GM19463 (cell line): ENCODE data around the gene ALDH7A1.
A peak's percentile ranks its signal among the peaks of the same experiment; 100 is the strongest.

Source experiments
- ATAC-seq: cut with Tn5 transposase; IDR thresholded peaks from one replicate; pipeline ENCODE4 v1.9.1; 2021; ENCODE audit warnings: mild to moderate bottlenecking, moderate library complexity; ENCODE audit not compliant: unreplicated experiment

Gene ALDH7A1

DNA sequence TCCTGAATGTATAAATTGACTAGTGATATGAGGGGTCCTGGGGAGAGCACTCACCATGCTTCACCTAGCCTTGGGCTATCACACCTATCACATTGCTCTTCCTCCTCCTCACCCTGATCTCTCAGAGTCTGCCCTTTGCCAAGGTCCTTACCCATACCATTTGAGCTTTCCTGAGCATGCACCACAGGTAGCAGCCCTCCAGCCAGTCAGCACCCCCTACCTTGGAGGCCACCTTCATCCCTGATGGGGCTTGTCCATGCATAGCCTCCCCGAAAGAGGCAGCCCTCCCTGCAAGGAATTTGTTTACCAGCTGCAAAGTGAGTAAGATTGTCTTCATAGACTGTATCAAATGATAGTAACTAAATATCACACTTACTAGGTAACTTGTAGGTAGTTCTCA, 83.1 kb downstream of the ALDH7A1 start:
- ATAC-seq = no peak

- no peak for ATAC-seq
Observed at GRCh38 chr5:126509339-126509738, 85.7 kb downstream of the ALDH7A1 start.

GRCh38 chr5:126508962-126509279, 86.1 kb downstream of the ALDH7A1 start:
- ATAC-seq = peak; percentile 51

DNA sequence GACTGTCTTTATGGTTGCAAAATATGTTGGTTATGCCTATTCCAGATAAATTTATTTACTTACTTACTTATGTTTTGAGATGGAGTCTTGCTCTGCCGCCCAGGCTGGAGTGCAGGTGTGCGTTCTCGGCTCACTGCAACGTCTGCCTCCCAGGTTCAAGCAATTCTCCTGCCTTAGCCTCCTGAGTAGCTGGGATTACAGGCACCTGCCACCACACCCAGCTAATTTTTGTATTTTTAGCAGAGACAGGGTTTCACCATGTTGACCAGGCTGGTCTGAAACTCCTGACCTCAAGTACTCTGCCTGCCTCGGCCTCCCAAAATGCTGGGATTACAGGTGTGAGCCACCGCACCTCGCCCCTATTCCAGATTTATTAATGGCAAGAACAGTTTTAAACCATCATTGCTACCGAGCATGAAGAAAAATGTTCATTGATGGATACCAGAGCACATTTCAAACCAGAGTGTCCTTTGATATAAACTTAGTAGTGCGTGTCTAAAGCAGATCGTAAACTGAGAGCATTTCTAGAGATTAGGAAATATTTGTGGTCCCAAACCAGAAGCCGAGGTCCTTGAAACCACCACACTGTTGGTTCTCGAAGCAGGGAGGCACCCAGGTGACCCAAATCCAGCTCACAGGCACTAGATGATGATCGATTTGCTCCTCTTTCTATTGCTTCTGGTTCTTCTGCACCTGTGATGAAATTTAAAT, 86.6 kb downstream of the ALDH7A1 start:
- ATAC-seq = no peak

- ATAC-seq = no peak
Observed at GRCh38 chr5:126506079-126506478, 88.9 kb downstream of the ALDH7A1 start.

DNA sequence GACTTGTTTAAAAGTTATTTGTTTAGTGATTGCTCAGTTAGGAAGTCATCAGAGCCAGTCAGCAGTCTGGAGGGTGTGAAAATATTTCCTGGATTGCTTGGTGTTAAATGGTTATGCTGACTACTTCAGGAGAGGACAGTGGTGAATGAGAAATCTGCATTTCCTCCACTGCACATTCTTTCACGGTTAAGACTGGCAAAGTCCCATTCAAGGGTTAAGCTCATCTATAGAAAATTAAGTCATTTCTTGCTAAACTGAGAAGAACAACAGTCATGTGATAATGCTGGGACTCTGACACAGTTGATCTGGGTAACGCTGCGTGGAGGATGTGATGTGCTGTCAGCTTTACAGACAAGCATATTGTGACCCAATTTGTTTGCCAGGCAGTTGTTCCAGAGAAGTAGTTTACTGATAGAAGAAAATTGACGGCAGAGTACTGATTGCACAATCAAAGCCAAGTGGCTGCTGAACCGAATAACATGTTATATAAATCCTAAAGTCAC, 91.4 kb downstream of the ALDH7A1 start:
- ATAC-seq = no peak

GRCh38 chr5:126501448-126501847, 93.6 kb downstream of the ALDH7A1 start:
- ATAC-seq = no peak

DNA sequence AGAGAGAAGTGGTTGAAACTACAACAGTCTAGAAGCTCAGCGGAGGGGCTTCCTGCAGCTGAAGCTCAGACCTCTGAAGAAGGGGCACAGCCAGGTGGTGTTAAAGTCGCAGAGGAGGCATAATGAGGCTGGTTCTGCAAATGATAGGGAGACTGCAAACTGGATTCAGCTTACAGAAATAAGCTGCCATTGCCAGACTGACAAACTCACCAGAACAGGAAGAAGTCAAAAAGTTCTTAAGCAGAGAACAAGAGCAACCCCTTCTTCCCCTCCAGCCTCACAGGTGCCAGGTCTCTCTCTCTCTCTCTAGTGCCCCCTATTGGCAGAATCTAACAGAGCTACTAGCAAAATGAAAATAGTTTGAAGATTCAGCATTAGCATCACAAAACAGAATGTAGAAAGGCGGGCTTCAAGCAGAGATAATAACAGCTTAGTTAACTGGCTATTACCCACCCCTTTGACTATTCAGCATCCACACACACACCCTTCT, 95.1 kb downstream of the ALDH7A1 start:
- ATAC-seq = peak; percentile 55

DNA sequence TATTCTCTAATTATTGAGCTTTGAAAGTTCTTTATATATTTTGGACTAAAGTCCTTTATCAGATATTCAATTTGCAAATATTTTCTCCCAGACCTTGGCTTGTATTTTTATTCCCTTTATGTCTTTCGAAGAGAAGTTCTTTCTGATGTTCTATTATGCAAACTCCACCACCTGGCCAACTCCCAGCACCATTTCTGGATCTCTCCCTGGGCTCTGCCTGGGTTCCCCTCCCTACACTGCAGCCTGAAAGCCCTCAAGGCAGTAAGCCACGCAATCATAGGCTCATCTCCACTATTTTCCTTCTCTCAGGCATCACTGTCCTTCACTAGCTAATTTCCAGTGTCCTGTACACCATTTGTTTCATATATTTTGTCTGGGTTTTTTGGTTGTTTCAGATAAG, 95.7 kb downstream of the ALDH7A1 start:
- ATAC-seq = no peak

DNA sequence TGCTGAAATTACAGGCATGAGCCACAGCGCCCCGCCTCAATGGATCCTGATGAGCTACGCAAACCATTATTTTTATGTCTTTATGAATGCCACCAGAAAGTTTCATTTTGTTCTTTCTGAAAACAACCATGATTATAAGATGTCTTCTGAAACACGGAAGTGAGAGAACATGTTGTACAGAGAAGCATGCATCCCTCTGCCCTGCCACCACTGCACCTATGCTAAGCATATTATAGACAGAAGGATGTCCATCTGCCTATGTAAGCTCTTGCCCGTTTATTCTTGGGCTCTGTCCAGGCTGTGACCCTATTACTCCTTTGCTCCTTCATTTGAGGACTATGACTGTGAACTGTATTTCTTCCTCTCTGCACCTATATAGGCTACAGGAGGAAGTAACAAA, 97.5 kb downstream of the ALDH7A1 start:
- no peak for ATAC-seq

- ATAC-seq = no peak
Observed at GRCh38 chr5:126494393-126494792, 100.6 kb downstream of the ALDH7A1 start.

- ATAC-seq = no peak
Observed at GRCh38 chr5:126492939-126493338, 102.1 kb downstream of the ALDH7A1 start.

- ATAC-seq = no peak
Observed at GRCh38 chr5:126490167-126490940, 104.7 kb downstream of the ALDH7A1 start.

DNA sequence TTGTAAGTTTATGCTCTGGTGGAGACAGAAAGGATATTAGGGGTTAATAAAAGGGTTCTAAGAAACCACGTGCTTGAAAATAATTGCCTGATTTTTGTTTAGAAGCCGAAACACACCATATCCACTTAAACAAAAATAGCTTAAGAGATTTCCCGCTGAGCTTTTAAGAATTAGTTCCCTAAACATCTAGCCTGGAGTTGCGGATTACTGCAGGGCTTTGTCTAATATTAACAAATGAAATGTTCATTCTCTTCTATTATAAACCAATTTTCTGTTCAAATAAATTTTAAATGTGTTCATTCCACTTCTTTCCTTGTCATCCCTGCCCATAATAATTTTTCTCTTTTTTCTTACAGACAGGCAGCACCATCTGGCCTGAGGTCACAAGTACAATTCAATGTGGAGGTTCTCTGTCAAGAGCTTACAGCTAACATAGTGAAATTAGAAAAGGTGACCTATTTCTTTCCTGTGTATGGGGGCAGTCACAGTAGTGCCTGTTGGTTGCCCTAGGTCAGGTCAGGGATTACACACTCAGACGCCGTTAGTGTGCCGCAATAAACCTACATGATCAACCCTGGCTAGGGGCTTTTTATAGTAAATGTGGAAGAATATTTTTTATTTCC, 106.5 kb downstream of the ALDH7A1 start:
- ATAC-seq = no peak

DNA sequence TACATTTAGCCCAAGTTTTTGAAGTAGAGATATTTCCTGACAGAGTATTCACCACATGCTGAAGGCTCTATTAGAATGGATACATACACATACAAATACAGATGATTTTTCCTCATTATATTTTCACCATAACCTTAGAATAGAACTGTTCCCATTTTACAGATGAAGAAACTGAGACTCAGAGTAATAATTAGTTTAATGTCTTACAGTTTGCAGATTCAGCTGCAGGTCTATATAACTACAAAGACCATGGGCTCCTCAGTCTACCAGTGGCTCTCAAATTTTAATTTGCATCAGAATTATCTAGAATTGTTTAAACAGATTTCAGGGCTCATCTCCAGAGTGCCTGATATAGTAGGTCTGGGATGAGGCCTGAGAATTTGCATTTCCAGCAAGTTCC, 107.4 kb downstream of the ALDH7A1 start:
- ATAC-seq = no peak

DNA sequence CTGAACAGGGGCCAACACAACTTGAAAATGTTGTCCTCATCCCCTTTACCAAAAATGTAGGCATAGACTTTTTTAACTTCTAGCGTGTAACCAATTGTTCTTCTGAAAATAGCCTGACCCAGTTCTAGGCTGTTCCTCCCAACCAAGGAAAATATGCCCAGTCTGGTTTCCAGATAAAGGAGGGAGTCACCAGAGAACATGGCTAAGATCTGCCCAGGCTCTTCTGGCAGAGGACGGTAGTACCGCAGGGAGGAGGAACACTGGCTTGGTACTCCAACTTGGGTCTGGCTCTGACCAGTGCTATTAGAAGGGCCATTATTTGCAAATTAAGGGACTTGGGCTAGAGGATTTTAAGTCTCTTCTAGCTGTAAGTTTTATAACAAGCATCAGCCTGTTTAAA, 108.7 kb downstream of the ALDH7A1 start:
- ATAC-seq = no peak

DNA sequence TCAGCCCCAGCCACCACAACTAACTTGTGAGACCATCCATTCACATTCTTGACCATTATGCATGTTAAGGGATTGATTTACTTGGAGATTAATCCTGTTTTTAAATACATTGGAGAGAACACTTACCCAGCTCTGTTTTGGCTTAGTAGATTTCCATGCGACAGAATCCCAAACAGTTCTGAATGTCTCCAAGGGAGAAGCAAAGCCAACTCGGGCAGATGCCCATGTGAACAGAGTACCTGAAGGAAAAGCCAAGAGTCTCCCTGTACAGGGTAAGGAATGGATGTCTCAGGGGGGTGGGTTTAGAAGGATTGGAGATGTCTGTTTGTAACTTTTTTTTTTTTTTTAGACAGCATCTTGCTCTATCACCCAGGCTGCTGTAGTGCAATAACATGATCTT, 110.8 kb downstream of the ALDH7A1 start:
- ATAC-seq = no peak

- ATAC-seq = no peak
Observed at GRCh38 chr5:126483156-126483555, 111.9 kb downstream of the ALDH7A1 start.

- ATAC-seq = no peak
Observed at GRCh38 chr5:126482591-126482990, 112.4 kb downstream of the ALDH7A1 start.

- ATAC-seq = no peak
Observed at GRCh38 chr5:126481243-126481642, 113.8 kb downstream of the ALDH7A1 start.
